HG02642 (cell line): ENCODE measurements around the gene SUSD3.
"Not testable (repeated sequence)": the region's sequence is repeated elsewhere in the genome, so short reads cannot be mapped to it uniquely, and the experiment has no call there.

Experiments
- ATAC-seq: cut with Tn5 transposase; IDR thresholded peaks from one replicate; pipeline ENCODE4 v1.9.1; 2021; ENCODE audit warnings: mild to moderate bottlenecking; ENCODE audit not compliant: unreplicated experiment, poor library complexity

SUSD3 gene

DNA sequence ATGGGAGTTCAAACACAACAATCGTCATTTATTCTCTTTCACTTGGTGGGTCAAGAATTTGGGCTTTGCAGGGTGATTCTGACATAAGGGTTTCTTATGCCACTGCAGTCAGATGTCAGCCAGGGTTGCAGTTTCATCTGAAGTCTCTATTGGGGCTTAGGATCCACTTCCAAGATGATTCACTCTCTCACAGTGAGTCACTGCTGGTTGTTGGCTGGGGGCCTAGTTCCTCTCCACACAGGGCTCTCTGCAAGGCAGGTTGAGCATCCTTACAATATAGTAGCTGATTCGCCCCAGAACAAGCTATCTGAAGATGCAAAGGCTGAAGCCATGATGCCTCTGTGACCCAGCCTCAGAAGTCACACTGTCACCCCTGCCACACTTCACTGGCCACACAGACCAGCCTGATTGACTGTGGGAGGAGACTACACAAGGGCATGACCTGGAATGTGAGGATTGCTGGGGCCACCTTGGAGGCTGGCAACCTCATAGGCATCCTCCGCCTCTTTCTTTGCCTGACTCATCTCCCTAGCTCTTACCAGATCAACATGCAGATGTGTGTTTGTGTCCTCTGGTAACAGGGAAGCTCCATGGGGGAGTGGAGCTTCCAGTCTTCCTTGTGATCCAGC, 33.1 kb downstream of the SUSD3 start:
- ATAC-seq: no peak

DNA sequence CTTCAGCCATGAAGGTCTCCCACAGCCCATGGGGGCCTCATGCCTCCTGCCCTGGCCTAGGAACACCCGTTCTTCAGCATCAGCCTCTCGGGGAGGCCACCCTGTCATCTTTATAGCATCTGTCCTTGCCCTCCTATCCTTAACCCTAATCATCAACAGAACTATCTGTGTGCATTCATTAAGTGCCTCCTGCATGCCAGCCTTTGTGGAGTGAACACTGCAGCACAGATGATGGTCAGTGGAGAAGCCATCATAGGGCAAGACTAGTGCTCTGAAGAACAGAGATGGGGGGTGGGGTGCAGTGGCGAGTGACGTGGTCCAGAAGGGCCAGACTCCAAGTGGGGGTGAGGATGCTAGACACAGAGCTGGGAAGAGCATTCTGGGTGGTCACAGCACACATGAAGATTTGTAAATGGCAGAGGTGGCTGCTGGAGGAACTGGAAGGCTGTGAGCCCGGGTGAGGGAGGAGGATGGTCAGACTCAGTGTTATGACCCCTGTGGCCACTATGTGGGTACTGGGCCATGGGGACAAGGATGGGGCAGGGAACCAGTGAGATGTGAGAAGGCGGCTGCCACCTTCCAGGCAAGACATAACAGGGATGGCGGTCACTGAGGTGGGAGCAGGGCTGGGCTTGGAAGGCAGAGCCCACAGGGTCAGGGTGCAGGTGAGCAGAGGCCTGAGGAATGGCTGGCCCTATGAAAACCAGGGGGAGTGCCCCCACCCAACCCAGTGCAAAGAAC, 33.9 kb downstream of the SUSD3 start:
- no peak for ATAC-seq

DNA sequence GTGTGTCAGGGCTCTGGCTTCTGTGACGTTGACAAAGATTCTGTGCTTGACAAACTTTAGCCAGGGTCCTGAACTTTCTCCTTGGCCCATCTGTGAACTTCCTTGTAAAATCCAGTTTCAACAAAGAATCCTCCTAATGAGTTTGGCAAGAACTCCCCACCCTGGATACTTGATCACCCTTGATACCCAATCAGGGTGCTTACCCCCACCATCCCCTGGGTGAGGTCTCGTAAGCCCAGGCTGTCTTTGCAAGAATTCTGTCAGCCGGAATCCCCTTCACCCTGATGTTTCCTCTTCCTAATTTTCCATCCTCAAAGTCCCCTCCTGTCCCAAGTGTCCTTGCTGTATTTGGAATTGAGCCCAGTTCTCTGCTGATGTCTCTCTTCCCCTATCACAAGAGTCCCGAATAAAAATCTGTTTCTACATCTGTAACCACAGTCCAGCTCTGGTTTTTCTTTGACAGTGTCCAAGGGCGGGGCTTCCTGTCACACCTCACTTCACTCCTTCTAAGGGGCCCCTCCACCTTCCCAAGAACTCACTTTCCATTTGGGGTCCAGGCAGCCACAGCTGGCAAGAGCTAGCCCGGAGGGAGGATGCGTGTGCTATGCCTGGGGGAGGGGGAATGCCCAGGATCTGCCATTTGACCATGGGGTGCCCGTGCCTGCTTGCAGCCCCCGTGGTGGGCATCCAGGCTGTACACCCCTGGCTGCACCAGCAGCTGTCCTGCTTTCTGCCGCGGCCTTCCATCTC, 34.8 kb downstream of the SUSD3 start:
- no peak for ATAC-seq

DNA sequence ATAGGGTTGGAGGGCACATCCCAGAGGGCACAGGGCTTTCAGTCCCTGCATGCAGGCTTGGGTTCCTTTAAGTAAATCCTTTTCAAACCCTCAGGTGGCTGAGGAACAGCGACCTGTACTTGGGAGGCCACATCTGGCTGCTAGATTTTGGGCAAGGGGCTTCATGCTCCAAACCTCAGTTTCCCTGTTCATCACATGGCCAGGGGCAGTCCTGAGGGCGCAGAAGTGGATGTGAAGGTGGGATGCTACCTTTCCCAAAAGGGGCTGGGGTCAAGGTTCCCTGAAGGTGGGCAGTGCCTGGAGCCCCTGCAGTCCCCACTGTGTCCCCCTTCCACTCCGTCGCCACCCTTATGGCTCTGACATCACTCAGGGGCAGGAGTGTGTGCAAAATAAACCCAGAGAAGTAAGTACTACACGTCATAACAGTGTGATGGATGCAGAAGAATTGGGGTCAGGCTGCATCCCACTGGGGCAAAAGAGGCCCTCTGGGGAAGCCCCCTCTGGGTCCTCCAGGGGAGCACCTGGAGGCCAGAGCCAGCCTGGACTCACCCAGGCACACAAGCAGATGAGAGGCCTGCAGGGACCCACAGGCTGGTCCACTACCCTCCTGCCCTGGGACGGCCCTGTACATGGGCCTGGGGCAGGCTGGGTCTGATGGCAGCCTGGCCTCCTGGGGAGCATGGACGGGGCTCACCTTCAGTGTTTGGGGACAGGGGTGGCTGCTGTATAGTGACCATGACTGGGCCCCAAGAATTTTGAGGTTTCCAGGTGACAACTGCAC, 35.6 kb downstream of the SUSD3 start:
- ATAC-seq: no peak

DNA sequence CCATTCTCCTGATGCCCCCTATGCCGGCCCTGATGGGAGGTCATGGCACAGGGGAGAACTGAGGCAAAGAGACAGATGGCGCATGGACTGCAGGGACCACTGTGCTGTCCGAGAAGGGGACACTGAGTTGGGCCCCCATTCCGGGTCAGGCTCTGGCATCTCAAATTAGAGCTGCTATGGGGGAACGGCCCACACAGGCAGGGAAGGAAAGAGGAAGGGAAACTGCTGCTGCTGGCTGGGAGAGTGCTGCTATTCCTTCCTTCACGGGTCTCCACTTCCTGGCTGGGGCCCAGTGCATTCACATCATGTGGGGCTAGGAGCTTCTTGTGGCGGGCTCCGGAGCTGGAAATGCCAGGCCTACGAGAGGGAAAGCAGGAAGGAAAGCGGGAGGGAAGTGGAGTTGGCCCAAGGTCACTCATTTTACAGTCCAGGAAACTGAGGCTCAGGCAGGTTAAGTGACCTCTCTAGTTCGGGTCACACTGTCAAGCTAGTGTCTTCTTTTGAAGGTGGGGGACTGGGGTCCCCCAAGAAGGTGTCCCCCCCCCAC, 36.2 kb downstream of the SUSD3 start:
- ATAC-seq: no peak

DNA sequence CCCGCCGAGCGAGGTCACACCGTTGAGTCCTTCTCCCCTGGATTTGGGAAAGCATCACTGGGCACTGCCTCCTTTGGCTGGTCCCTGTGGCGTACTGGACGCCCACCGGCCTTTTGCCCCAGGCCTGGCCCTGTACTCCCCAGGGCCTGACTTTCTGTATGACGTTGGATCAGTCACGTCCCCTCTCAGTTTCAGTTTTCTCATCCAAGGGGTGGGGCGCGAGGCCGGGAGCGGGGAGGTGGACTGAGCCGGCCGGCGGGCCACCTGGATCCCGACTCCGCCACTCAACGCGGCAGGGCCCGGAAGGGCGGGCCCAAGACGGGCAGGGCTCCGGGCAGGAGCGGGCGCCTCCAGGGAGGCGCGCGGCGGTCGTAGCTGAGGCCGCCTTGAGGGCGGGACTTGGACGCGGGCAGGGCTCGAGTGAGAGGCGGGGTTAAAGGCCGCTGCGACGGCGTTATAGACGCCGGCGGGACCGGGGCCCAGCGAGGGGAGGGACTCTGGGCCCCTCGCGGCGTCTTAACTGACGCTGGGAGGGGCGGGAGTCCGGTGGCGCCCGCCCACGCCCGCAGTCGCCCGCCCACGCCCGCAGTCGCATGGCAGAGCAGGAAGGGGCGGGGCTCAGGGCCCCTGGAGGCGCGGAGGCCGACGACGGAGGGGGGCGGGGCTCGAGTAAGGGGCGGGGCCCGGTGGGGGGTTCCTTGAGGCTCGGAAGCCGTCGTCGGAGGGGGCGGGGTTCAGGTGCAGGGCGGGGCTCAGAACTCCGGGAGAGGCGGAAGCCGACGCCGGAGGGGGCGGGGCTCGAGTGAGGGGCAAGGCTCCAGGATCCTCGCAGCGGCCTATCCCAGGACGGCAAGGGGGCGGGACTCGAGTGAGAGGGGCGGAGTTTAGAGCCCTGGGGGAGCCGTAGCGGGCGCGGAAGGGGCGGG, 37.0 kb downstream of the SUSD3 start:
- ATAC-seq: peak; percentile 72

DNA sequence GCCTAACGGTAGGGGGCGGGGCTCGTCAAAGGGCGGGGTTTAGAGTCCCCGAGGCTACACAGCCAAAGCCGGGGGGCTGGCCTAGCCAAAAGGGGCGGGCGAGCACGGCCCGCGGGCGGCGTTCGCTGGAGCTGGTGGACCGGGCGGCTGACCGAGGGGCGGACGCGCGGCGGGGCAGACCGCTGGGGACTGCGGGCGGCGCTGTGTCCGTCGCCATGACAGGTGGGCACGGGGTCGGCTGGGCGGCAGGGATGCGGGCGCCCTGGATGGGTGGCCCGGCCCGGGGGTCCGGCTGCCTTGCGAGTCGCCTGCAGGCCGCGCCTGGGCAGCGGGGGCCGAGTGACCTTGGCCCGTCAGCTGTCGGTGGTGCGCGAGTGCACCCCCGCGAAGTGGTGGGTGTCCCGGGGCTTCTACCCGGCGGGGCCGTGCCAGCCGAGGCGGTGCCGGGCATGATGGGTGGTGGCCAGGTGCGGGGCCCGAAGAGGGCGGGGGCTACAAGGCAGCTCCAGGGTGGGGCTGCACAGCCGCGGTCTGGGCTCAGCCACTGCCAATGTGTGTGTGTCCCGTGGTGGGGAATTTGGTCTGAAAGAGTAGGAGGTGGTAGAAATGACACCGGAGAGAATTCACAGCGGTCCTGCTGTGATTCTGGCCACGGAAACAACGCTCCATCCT, 37.8 kb downstream of the SUSD3 start, which contains the start of gene CARD19:
CARD19 (plus strand) TSS at position 87 of the 672 bp plus-strand sequence; CDS start at position 216, 129 bp downstream.
- peak; percentile 22 for ATAC-seq

DNA sequence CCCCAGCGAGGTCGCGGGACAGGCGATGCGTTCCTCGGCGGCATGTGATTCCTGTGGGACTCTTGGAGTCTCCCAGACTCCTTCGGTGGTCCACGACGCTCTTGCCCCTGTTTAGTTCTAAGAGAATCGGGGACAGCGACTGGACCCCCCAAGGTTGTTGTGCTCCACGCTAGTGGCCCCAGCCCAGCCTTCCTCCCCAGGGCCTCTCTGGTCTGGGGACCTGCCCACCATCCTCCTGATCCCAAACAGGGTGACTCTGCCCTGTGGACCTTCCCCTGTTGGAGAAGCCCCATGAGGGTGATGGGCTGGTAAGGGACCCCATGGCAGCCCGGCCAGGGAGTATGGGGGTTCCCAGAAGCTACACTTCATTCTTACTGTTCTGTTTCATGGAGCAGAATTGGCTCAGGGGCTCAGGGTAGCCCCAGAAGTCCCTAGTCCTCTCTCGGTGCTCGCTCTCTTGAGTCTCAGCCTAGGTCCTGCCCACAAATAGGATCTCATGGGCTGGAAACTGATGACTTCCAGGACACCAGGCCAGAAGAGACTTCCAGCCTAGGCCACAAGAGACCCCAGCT, 38.4 kb downstream of the SUSD3 start:
- ATAC-seq: no peak

DNA sequence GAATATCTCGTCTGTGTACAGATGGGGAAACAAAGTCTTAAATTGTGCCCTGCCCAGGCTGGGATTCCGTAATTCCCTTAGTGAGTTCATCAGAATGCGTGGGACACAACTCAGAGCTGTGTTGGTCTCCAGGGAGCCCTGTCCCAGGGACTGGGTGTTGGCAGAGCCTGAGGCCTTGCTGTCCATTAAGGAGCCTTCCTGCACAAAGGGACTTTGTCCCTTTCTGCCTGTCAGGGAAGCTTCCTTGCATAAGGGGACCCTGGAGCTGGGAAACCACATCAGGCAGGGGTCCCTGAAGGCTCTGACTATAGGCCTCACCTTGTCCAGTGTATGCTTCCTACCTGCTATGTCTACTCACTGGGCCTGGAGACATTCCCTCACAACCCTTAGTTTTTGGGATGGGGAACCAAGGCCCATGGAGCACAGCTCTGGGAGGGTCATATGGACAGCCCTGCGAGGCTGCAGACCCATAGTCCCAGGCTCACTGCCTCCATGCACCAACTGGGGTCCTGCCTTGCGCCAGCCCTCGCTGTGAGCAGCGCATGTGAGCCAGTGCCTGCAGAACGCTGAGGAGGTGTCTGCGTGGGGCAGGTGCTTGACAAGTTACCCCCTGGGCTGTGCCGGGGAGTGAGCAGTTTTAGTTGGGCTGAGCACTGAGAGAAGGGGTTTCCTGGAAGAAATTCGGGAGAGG, 39.2 kb downstream of the SUSD3 start:
- no peak for ATAC-seq

DNA sequence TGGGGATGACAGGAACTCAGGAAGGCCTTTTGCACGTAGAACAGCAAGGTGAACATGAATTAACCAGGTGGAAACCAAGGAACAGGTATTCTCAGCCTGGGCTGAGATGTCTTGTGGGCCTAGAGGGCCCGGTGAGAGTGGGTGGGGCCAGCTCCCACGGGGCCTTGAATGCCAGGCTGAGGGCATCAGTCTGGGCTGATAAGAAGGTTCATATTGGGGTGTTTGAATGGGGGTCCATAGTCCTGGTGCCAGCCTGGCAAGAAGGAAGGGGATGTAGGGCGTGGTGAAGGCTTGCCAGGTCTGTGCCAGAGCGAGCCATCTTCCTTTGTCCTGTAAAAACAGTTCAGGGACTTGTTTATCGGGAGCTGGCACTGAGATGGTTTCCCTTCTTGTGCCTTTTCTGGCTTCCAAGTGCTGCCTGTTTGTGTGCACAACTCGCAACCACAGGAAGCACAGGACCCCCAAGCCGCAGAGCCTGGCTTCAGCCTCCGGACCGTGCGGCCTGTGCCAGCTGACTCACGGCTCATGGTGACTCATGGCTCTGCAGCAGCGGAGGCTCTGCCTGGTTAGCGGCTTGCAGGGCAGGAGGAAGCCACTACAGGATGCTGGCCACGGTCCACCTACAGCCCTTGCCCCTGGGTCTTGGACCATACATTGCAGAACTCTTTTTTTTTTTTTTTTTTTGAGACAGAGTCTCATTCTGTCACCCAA, 39.9 kb downstream of the SUSD3 start:
- no peak for ATAC-seq

DNA sequence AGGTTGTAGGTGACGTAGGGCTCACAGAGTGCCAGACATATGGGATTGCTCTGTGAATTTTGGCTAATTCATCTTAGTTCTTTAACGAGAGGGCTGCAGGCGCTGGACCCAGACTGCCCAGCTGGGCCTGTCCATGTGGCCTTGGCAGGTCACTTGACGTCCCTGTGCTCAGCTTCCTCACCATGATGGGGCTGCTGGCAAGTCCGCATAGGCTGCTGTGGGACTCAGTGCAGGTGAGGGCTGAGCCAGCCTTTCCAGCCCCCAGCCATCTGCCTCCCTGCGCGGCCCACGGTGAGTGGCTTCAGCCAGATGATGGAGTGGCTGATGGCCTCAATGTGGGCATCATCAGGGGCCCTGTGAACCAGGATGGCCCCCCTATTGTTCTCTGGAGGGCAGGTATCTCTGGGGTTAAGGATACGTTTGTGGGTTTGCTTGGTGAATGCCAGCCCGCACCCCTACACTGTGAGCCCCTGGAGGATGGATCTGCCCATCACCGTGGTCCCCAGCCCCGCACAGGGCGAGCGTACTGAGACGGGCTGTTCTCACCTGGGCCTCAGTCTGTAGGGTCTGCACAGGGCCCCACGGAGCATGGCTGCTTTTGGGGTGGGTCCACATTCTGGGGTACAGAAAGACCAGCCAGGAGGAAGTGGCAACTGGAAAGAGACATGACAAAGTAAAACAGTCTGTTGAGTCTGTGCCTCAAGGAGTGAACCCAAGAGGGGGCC, 41.2 kb downstream of the SUSD3 start:
- no peak for ATAC-seq

DNA sequence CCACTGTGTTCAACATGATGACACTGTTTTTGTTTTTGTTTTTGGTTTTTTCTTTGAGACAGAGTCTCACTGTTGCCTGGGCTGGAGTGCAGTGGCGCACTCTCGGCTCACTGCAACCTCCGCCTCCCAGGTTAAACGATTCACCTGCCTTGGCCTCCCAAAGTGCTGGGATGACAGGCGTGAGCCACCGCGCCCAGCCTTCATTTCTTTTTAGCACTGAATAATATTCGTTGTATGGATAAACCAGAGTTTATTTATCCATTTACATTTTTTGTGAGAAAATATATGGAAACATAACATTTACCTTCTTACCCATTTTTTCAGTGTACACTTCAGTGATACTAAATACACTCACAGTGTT, 41.8 kb downstream of the SUSD3 start:
- no peak for ATAC-seq

DNA sequence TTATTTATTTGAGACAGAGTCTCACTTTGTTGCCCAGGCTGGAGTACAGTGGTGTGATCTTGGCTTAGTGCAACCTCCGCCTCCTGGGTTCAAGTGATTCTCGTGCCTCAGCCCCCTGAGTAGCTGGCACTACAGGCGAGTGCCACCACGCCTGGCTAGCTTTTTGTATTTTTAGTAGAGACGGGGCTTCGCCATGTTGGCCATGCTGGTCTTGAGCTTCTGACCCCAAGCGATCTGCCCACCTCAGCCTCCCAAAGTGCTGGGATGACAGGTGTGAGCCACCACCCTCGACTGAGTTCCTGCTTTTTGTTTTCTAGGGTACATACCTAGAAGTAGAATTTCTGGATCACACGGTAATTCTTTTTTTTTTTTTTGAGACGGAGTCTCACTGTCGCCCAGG, 42.6 kb downstream of the SUSD3 start:
- ATAC-seq: not testable (repeated sequence)

DNA sequence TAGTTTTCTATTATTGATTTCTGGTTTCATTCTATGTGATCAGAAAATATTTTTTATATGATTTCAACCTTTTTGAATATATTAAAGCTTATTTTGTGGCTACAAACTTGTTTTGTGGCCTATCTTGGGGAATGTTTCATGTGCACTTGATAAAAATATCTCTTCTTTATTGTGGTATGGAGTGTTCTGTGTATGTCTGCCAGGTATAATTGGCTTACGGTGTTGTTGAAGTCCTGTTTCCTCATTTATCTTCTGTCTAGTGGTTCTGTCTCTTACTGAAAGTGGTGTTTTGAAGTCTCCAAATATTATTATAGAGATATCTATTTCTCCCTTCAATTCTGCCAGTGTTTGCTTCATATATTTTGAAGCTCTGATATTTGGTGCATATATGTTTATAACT, 47.1 kb downstream of the SUSD3 start:
- ATAC-seq: no peak

DNA sequence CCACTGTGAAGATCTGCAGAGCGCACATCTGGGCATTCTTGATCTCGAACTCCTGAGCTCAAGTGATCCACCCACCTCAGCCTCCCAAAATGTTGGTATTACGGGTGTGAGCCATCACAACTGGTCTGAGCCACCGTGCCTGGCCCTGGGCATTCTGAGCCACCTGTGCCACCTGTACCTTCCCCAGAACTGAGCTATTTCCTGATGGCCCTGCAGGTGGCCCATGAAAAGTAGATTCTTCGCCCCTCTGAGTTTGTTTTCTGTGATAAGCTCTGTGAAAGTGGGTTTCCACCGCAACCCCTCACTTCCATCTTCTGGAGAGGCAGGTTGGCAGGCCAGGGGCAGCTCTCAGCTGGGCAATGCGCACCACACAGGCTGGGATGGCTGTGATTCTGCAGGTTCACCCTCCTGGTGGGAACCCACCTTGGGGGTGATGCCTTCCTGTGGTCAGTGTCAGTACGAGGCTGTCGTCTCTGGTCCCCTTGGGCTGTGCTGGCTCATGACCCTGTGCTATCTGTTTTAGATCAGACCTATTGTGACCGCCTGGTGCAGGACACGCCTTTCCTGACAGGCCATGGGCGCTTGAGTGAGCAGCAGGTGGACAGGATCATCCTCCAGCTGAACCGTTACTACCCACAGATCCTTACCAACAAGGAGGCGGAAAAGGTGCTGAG, 48.8 kb downstream of the SUSD3 start:
- ATAC-seq: no peak

DNA sequence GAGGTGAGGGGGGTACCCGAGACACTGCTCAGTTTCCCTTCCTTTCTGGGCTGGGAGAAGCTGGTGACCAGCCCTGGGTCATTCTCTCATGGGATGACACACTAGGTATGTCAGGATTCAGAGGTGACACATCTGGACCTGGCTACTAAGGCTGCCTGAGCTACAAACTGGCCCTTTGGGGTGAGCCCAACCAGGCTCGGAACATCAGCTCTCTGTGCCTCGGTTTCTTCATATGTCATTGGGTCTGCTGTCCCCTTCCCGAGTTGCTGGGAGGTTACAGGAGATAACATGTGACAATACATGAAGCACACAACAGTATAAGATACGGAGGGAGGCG, 49.3 kb downstream of the SUSD3 start:
- ATAC-seq: no peak
